ENCODE measurements around the gene MAP3K7. TPM values are rescaled to one million over a fixed set of nuclear protein-coding genes. Genes with fewer than 3 reads are reported as not detected.

MAP3K7 gene
- total and polyA plus RNA-seq, 8 donors, result 8.5 to 42.8 (median 17.6) TPM

GRCh38 chr6:90610301-90610750, 23.5 kb upstream of the MAP3K7 start:
- Histone ChIP-seq H3K27me3 (peaks cover 0 to 62% (median 24%) of the 10 kb centered on the region in 3 donors), H3K27ac (peak overlapping the region in 4 of 5 donors; percentile 53 to 80 (median 70))

GRCh38 chr6:90605749-90606340, 19.0 kb upstream of the MAP3K7 start:
- WGBS, 5 donors, result 15 to 57% (median 39%) methylated on average over 1 of the region's 1 CpG
- no peak for DNase-seq
- Histone ChIP-seq H3K9me3 (no peaks in the 10 kb centered on the region), H3K4me1 (peaks cover 0 to 10% (median 8%) of the 10 kb centered on the region in 4 donors), H3K27ac (no peak overlapping the region), H3K4me3 (no peak overlapping the region), H3K36me3 (no peaks in the 10 kb centered on the region), H3K27me3 (peaks cover 0 to 32% (median 11%) of the 10 kb centered on the region in 3 donors)
- intact Hi-C loops (cut with DNase I; ENCODE audit: low total_unique reads), result no loop called here
- TF ChIP-seq POLR2AphosphoS5 (IDR thresholded peaks at IDR 0.05) (no peak), EP300 (IDR thresholded peaks at IDR 0.05) (no peak), CTCF (IDR thresholded peaks at IDR 0.05) (no peak), POLR2A (IDR thresholded peaks at IDR 0.05) (no peak)

More at GRCh38 chr6:90610301-90610750, 23.5 kb upstream of the MAP3K7 start:
- no peaks in the 10 kb centered on the region for H3K36me3 ChIP-seq
- peaks cover 0 to 21% (median 17%) of the 10 kb centered on the region in 4 donors for H3K4me1 ChIP-seq
- intact Hi-C loops (cut with DNase I; ENCODE audit: low total_unique reads), result no loop called here
- H3K9me3 ChIP-seq, result no peaks in the 10 kb centered on the region
- WGBS, 5 donors, result 5 to 11% (median 8%) methylated on average over 22 of the region's 22 CpGs
- H3K4me3 ChIP-seq, result peak overlapping the region; percentile 57 to 65 (median 61)
- TF ChIP-seq POLR2A (IDR thresholded peaks at IDR 0.05), result no peak
- TF ChIP-seq CTCF (IDR thresholded peaks at IDR 0.05), result no peak
- TF ChIP-seq EP300 (IDR thresholded peaks at IDR 0.05), result no peak
- TF ChIP-seq POLR2AphosphoS5 (IDR thresholded peaks at IDR 0.05), result no peak
- peak in 1 of 2 donors; percentile 37 for DNase-seq

GRCh38 chr6:90604546-90604945, 17.7 kb upstream of the MAP3K7 start:
- Histone ChIP-seq H3K27ac (no peak overlapping the region), H3K36me3 (no peaks in the 10 kb centered on the region), H3K9me3 (no peaks in the 10 kb centered on the region), H3K4me1 (no peaks in the 10 kb centered on the region), H3K4me3 (no peak overlapping the region), H3K27me3 (peaks cover 0 to 20% (median 3%) of the 10 kb centered on the region in 3 donors)
- TF ChIP-seq POLR2A (IDR thresholded peaks at IDR 0.05) (no peak), EP300 (IDR thresholded peaks at IDR 0.05) (no peak), CTCF (IDR thresholded peaks at IDR 0.05) (no peak), POLR2AphosphoS5 (IDR thresholded peaks at IDR 0.05) (no peak)
- intact Hi-C loops (cut with DNase I; ENCODE audit: low total_unique reads), result no loop called here
- no peak for DNase-seq
- 44 to 71% (median 57%) methylated on average over 1 of the region's 1 CpG for WGBS, 5 donors

GRCh38 chr6:90599151-90599550, 12.3 kb upstream of the MAP3K7 start:
- intact Hi-C loops (cut with DNase I; ENCODE audit: low total_unique reads), result no loop called here
- Histone ChIP-seq H3K27ac (no peak overlapping the region), H3K36me3 (no peaks in the 10 kb centered on the region), H3K9me3 (no peaks in the 10 kb centered on the region), H3K27me3 (peaks cover 0 to 47% (median 8%) of the 10 kb centered on the region in 3 donors), H3K4me3 (no peak overlapping the region), H3K4me1 (no peaks in the 10 kb centered on the region)
- DNase-seq, result no peak
- TF ChIP-seq EP300 (IDR thresholded peaks at IDR 0.05), result no peak
- TF ChIP-seq CTCF (IDR thresholded peaks at IDR 0.05), result no peak
- TF ChIP-seq POLR2A (IDR thresholded peaks at IDR 0.05), result no peak
- 71 to 82% (median 74%) methylated on average over 4 of the region's 4 CpGs for WGBS, 5 donors

All from stomach (tissue), 9 donors.